Upper lobe of left lung (tissue), 6 donors: ENCODE data around the gene DNAH10. TPM values are rescaled to one million over a fixed set of nuclear protein-coding genes. Genes with fewer than 3 reads are reported as not detected.

Experiments
- ATAC-seq, 2 donors: fragments of 200-7000 bp; cut with Tn5 transposase; one replicate each; pipeline ENCODE4 v1.9.1; 2022; ENCODE audit warnings: mild to moderate bottlenecking in 2 of 2, moderate library complexity in 2 of 2; ENCODE audit not compliant: low FRiP score in 2 of 2
- DNase-seq, 2 donors: peaks; one replicate each; pipeline ENCODE4 v3.0.0-alpha.2; 2019 to 2020
- H3K27ac ChIP-seq, 4 donors: fragments of 200-600 bp; sonication (generic); one replicate each; pipeline ENCODE4 v1.5.1; 2016 to 2019
- H3K27me3 ChIP-seq, 4 donors: fragments of 200-600 bp; sonication (generic); one replicate each; pipeline ENCODE4 v1.5.1; 2017 to 2019
- H3K36me3 ChIP-seq, 4 donors: fragments of 200-600 bp; sonication (generic); one replicate each; pipeline ENCODE4 v1.5.1; 2016 to 2019
- H3K4me1 ChIP-seq, 4 donors: fragments of 200-600 bp; sonication (generic); one replicate each; pipeline ENCODE4 v1.5.1; 2018 to 2019
- H3K4me3 ChIP-seq, 4 donors: fragments of 200-600 bp; sonication (generic); one replicate each; pipeline ENCODE4 v1.5.1; 2017 to 2019; ENCODE audit warnings: mild to moderate bottlenecking in 2 of 4, moderate library complexity in 1 of 4
- H3K9me3 ChIP-seq, 4 donors: fragments of 200-600 bp; sonication (generic); one replicate each; pipeline ENCODE4 v1.5.1; 2018 to 2019
- EP300 ChIP-seq, 4 donors: sonication (generic); formaldehyde crosslinking; IDR thresholded peaks; one replicate each; pipeline ENCODE4 v1.5.1; 2017; ENCODE audit warnings: antibody characterized with exemption in 4 of 4, control low read depth in 2 of 4
- POLR2A ChIP-seq, 4 donors: fragments of 450-650 bp; IDR thresholded peaks; one replicate each; pipeline ENCODE4 v1.5.1; 2016 to 2017; ENCODE audit warnings: antibody characterized with exemption in 4 of 4, mild to moderate bottlenecking in 2 of 4
- POLR2AphosphoS5 ChIP-seq, 2 donors: sonication (generic); formaldehyde crosslinking; IDR thresholded peaks; one replicate each; pipeline ENCODE4 v1.5.1; 2017; ENCODE audit warnings: antibody characterized with exemption in 2 of 2
- WGBS, 2 donors: methylation state at CpG; one replicate each; pipeline ENCODE4 v1.1.5; 2017 to 2018; 5-methylcytosine and 5-hydroxymethylcytosine counted together
- total RNA-seq, 6 donors: library from RNA; depleted of rRNA in 4 of 6; stranded (reverse); fragments of >200 nt in 4 of 6; gene quantifications; one replicate each; pipeline versions ENCODE4 v1.1.0 to v1.2.1, GENCODE V29; 2016 to 2021
- TF ChIP-seq, protein P1 (sequence below), 6 experiments: fragments of 450-650 bp in 4 of 6; fragments of 200-600 bp in 2 of 6; sonication (generic) in 2 of 6; IDR thresholded peaks; one replicate each; pipeline ENCODE4 v1.5.1; 2016 to 2019; ENCODE audit warnings: antibody characterized with exemption in 6 of 6
- donor health status: DM: no; HTN: no; CAD: no; lungs with moderate emphysema.
- donor health status: DM: no; HTN: yes; CAD: no; lungs with severe emphysema.

The DNAH10 gene
- total RNA-seq, 6 donors from 2014 or later: 0.31 to 46.0 (median 8.3) TPM

DNA sequence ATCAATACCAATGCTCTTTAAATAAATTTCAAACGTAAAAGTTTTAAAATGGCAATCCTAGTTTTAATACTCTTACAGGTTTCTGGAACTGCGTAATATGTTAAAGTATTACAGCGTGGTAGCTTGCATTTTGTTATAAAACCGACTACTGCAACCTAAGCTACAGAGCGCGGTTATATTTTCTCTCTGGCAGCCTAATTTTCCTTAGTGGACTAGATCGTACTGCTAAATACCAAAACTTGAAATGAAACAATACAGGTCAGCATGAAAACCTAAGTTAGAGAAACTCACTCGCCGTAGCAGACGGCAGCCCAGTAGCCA, 209.3 kb downstream of the DNAH10 start:
- Histone ChIP-seq H3K4me3 (peak overlapping the region; percentile 54 to 99 (median 88)), H3K27ac (peak overlapping the region; percentile 87 to 98 (median 92)), H3K27me3 (no peaks in the 10 kb centered on the region), H3K36me3 (peaks cover 0 to 8% (median 2%) of the 10 kb centered on the region in 4 donors), H3K9me3 (no peaks in the 10 kb centered on the region), H3K4me1 (peaks cover 10 to 26% (median 19%) of the 10 kb centered on the region in 4 donors)
- peak in 2 of 4 donors; percentile 10 to 11 for TF ChIP-seq POLR2A (IDR thresholded peaks at IDR 0.05)
- TF ChIP-seq POLR2AphosphoS5 (IDR thresholded peaks at IDR 0.05): no peak
- TF ChIP-seq, protein P1, sequence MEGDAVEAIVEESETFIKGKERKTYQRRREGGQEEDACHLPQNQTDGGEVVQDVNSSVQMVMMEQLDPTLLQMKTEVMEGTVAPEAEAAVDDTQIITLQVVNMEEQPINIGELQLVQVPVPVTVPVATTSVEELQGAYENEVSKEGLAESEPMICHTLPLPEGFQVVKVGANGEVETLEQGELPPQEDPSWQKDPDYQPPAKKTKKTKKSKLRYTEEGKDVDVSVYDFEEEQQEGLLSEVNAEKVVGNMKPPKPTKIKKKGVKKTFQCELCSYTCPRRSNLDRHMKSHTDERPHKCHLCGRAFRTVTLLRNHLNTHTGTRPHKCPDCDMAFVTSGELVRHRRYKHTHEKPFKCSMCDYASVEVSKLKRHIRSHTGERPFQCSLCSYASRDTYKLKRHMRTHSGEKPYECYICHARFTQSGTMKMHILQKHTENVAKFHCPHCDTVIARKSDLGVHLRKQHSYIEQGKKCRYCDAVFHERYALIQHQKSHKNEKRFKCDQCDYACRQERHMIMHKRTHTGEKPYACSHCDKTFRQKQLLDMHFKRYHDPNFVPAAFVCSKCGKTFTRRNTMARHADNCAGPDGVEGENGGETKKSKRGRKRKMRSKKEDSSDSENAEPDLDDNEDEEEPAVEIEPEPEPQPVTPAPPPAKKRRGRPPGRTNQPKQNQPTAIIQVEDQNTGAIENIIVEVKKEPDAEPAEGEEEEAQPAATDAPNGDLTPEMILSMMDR (IDR thresholded peaks at IDR 0.05): no peak
- no peak for TF ChIP-seq EP300 (IDR thresholded peaks at IDR 0.05)
- ATAC-seq: no peak
- WGBS, 2 donors: 31 to 38% methylated on average over 10 of the region's 10 CpGs
- DNase-seq: no peak

- peak in 1 of 2 donors; percentile 89 for DNase-seq
- ATAC-seq: peak; percentile 8 to 20
Measured at GRCh38 chr12:123971770-123972456, 209.8 kb downstream of the DNAH10 start.

DNA sequence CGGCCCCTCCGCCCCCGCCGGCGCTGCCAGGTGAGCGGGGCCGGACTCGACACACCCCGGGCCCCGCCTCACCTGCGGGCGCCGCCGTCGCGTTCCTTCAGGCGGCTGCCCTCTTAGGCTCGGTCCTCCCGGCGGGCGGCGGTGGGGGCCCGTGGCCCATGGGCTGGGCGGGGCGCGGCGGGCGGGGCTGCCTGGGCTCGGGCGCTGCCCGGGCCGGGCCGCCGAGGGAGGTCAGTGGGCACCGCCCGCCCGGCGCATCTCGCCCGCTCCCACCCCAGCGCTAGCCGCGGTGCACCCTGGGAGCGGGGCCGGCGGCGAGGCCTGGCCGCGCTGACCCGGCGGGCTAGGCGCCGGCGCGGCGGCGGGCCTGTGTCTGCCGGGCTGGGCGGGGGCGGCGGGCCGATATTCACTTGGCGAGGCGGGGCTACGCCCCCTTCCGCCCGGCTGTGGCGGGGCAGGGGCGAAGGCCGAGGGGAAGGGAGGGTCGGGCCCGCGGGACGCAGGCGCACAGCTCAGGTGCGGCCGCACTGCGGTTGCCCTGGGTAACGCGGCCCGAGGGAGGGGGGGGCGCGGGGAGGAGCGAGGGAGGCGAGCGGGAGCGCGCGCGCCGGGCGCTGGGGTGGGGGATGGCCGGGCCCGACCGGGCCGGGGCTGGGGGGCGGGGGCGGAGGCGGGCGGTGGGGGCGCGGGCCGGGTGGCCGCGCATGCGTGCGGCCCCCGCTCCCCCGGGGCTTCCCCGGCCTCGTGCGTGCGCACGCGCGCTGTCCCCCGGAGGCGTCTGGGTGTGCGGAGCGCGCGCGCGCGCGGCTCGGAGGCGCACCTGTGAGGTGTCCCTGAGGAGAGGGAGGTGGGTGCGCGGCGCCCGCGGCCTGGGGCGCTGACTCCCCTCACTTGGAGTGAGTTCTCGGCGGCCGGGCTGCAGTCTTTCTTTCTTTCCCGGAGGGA, 210.6 kb downstream of the DNAH10 start, which contains the start of the genes CCDC92 and ZNF664:
Gene CCDC92 (minus strand): TSS at position 375 of the 945 bp plus-strand sequence. CDS start 28,526 bp downstream, outside the sequence.
Gene ZNF664 (plus strand): TSS at position 759 of the 945 bp plus-strand sequence. CDS start 38,930 bp downstream, outside the sequence.
- peak in 2 of 4 donors; percentile 26 to 67 for TF ChIP-seq POLR2A (IDR thresholded peaks at IDR 0.05)
- peak in 1 of 2 donors; percentile 46 for TF ChIP-seq POLR2AphosphoS5 (IDR thresholded peaks at IDR 0.05)
- TF ChIP-seq, protein P1 (IDR thresholded peaks at IDR 0.05): peak in 5 of 6 experiments; percentile 22 to 68 (median 49)
- no peak for TF ChIP-seq EP300 (IDR thresholded peaks at IDR 0.05)
- H3K36me3 ChIP-seq: peaks cover 0 to 12% (median 3%) of the 10 kb centered on the region in 4 donors
- DNase-seq (peak; percentile 94 to 99), ATAC-seq (peak; percentile 93 to 95)
- H3K4me3 ChIP-seq: peak within 1 kb of the TSS; percentile 77 to 99 (median 89)
- no peaks in the 10 kb centered on the region for H3K27me3 ChIP-seq
- 0% methylated on average over 1 to 11 of the region's 138 CpGs for WGBS, 2 donors
- H3K27ac ChIP-seq: peak within 1 kb of the TSS; percentile 87 to 98 (median 92)
- peaks cover 10 to 23% (median 19%) of the 10 kb centered on the region in 4 donors for H3K4me1 ChIP-seq
- H3K9me3 ChIP-seq: no peaks in the 10 kb centered on the region

More at GRCh38 chr12:123971770-123972456, 209.8 kb downstream of the DNAH10 start:
- Histone ChIP-seq H3K9me3 (no peaks in the 10 kb centered on the region), H3K36me3 (peaks cover 0 to 12% (median 3%) of the 10 kb centered on the region in 4 donors), H3K27me3 (no peaks in the 10 kb centered on the region), H3K4me1 (peaks cover 10 to 23% (median 19%) of the 10 kb centered on the region in 4 donors), H3K4me3 (peak overlapping the region; percentile 54 to 99 (median 88)), H3K27ac (peak overlapping the region; percentile 87 to 98 (median 92))
- no peak for TF ChIP-seq POLR2A (IDR thresholded peaks at IDR 0.05)
- TF ChIP-seq POLR2AphosphoS5 (IDR thresholded peaks at IDR 0.05): no peak
- TF ChIP-seq, protein P1 (IDR thresholded peaks at IDR 0.05): no peak
- TF ChIP-seq EP300 (IDR thresholded peaks at IDR 0.05): no peak
- WGBS, 2 donors: 0 to 1% methylated on average over 8 to 30 of the region's 55 CpGs

DNA sequence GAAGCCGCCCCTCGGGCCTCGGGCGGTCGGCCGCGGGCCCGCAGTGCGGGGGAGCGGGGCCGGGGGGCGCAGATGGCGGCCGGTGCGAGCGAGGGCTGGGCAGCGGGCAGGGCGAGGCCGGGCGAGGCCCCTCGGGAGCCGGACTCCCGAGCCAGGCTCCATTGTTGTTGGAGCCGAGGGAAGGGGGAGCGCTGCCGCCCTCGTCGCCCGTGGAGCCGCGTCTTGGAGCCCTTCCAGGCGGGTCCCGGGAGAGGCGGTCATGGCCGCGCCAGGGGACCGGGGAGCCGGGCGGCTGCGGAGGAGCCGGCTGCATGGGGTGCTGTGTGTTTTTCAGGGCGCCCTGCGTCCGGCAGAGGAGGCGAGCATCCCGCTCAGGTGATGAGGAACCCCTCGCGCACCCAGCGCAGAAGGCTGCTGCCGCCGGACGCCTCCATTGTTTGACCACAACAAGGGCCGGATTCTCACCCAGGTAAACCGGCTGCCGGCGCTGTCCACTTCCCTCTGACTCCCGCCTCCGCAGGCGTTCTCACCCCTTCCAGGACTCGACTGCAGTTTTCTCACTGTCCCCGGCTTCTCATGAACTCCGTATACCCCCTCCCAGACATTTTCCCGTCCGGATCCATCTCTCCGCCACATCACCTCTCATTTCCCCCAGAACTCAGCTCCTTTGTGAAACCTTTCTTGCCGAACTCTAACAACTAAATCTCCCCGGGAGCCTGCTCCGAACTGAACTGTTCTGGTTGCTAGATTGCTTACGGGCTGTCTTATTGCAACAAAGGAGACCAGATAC, 211.6 kb downstream of the DNAH10 start:
- ATAC-seq: peak in 1 of 2 donors; percentile 7
- peak overlapping the region; percentile 75 to 92 (median 87) for H3K27ac ChIP-seq
- peak; percentile 48 to 90 for DNase-seq

More for the DNA sequence above, 211.6 kb downstream of the DNAH10 start:
- no peaks in the 10 kb centered on the region for H3K27me3 ChIP-seq
- TF ChIP-seq POLR2AphosphoS5 (IDR thresholded peaks at IDR 0.05) (no peak), POLR2A (IDR thresholded peaks at IDR 0.05) (peak in 1 of 4 donors; percentile 3), EP300 (IDR thresholded peaks at IDR 0.05) (no peak)
- TF ChIP-seq, protein P1 (IDR thresholded peaks at IDR 0.05): no peak
- 2 to 4% methylated on average over 29 to 64 of the region's 69 CpGs for WGBS, 2 donors
- H3K36me3 ChIP-seq: peaks cover 0 to 12% (median 3%) of the 10 kb centered on the region in 4 donors
- H3K9me3 ChIP-seq: no peaks in the 10 kb centered on the region
- peak overlapping the region; percentile 77 to 99 (median 89) for H3K4me3 ChIP-seq
- H3K4me1 ChIP-seq: peaks cover 10 to 23% (median 19%) of the 10 kb centered on the region in 4 donors
